HG03135 (cell line): ENCODE results near the gene STK38L.

Experiments
- ATAC-seq: cut with Tn5 transposase; IDR thresholded peaks from one replicate; pipeline ENCODE4 v1.9.1; 2021; ENCODE audit warnings: mild to moderate bottlenecking, moderate library complexity; ENCODE audit not compliant: unreplicated experiment

The STK38L gene

DNA sequence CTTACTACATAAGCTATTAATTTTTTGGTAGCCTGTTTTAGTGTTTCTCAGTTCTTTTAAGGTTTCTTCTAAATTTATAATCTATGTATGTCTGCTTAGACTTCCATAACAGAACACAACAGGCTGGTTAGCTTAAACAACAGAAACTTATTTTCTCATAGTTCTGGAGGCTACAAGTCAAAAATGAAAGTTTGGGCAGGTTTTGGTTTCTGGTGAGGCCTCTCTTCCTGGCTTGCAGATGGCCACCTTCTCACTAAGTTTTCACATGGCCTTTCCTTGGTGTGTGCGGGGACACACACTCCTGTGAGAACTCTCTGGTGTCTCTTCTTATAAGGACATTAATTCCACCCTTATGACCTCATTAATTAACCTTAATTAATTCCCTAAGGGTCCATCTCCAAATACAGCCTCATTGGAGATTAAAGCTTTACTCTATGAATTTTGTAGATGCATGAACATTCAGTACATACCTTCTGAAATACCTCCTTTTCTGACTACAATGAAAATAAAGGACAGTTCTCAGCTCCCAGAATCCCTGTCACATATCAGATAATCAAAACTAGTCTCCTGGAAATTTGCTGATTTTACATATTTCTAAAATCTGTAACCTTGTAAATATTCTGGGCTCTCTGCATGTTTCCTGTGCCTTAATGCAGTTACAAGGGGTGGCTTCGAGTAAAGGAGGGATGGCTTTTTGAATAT is 65.4 kb downstream of the STK38L start:
- ATAC-seq: no peak

DNA sequence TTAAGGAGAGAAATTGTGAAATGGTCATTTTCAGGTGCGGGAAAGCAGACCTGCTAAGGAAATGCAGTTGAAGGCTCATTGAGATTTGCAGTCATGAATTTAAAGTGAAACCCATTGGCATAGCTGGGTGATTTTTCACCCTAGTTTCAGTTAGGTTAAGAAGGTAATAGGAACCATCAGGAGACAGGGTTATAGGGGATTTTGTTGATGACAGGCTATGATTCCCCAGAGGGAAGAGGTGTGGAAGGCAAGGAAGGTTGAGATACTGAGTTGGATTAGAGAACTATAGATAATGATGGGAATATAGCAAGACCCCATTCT is 65.9 kb downstream of the STK38L start:
- ATAC-seq: no peak

DNA sequence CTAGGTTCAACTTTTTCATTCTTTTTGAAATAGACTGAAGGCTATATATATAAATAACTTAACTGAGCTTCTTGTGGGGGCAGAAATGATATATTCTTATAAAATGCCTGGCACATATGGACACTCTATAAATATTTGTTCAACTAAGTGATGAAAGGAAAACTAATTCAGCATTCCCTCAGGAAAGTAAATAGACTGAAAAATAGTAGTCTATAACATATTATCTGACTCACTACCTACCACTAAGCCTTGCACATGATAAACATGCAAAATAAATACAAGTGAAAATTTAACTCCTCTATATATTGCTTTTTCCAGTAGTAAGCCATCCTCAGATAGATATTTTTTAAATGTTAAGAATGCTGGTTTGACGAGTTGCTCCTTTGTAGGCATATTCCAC is 72.9 kb downstream of the STK38L start:
- ATAC-seq: no peak

DNA sequence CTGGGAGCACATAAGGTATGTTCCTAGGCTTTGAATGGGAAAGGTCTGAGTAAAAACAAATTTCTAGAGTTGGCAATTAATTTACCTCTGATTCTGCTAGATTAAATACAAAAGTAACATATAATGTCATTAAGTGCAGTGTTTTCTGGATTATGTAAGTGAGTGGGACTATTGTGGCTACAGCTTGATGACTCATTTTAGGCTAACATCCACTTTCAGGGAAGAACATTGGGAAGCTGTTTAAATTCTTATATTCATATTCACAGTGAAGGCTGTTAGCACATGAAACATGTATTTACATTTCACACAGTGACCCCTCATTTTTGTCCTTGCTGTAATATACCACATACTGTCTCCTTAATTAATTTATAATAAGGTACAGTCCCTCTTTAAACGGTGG is 75.3 kb downstream of the STK38L start:
- no peak for ATAC-seq

DNA sequence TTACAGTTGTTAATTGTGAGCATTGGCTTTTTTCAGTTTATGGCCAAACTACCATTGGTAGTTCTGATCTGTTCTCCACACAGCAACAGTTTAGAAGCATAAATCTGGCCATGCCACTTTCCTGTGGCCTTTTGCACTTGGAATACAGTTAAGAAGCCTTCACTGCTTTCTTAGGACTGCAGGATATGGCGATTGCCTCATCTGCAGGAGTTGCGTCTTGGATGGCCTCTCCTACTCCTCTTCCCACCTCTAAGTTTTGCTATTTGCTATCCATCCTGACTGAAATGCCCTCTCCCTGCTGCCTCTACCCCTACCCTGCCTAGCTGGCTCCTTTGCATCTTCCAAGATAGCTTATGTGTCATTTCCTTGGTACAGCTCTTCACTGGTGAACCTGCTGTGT is 75.8 kb downstream of the STK38L start:
- no peak for ATAC-seq

DNA sequence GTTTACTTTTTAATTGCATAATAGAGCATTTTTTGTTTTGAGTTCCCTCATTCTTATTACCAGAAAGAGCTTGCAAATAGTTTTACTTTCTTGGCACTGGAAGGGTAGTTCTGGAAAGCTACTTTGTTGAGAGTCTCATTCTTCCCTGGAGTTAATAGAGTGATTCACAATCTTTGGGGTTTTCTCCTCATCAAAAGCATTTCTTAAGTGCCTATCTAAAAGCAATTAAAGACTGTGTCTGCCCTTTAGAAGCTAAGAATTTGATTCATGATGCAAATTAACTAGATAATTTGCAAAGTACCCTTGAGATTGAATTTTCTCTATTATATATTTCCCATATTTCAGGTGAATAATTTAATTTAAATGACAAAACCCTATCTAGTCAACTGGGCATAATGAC is 80.4 kb downstream of the STK38L start:
- ATAC-seq: no peak

DNA sequence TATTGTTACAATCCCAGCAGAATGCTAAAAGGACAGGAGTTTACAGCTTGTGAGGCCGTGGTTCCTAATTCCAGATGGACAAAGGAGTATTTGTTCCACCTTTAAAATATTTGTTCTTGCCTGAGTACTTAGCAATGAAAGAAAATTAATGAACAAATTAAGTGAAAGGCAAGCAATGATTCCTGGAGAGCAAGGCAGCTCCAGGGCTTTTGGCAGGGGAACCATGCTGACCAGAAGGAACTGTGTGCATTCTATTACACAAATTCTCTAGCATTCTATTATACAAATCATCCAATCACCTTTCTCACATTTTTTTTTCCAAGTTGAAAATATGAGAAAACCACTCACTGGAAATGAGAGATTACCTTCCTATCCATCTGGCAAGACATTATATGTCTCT is 86.8 kb downstream of the STK38L start:
- ATAC-seq: no peak

DNA sequence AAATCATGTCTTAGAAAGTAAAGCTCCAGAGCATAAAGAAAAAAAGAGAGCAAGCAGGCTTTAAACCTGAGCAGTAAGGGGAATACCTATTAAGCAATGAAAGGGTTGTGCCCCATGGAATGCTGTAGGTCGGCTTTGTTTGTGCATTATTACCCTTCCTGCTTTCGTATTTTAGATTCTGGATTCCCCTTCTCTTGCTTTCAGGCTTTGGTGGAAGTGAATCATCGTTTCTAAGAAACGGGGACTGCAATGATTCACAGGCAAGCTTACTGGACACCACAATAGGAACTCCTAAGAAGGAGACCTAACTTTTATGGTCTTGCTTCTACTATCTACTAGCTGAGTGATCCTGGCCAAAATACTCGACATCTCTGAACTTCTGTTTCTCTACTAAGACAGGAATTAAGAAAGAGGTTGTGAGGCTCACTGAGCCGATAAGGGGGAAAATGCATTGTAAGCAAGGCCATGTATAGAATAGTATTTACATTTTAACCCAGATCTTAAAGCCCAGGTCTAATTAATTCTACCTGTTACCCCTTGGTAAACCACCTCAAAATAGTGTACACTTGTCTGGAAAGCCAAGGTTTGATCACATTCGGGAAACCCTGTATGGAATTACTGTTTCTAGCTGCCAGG is 87.3 kb downstream of the STK38L start:
- ATAC-seq: peak; percentile 30

DNA sequence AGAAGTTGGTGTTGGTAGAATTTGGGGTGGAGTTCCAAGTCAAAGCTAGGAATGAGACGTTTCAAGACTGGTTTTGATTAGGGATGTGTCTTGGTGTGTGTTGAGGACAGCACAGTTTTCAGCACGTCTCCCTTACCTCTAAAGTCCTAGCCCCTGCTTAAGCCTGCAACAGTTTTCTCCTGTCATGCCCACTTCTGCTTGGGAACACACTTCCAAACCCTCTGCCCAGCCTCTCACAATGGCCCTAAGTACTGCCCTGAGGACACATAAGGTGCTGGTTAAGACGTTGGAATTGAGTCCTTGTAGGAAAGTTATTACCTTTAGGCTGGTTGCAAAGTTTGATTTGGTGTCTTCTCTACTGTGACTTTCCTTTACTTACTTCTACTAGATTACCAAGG is 87.8 kb downstream of the STK38L start:
- no peak for ATAC-seq

DNA sequence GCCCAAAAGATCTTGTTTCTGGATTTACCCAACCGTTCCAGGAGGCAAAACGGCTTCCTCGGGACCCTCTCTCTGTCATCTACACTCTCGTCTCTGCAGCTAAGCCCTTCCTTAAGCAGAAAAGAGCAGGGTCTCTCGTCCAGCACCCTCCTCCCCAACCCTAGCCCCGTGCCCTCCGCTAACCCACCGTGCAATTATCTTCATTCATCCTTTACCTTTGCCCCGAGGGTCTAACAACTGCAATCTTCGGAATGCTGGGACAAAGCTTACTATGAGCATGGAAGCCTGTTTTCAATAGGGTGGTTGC is 88.3 kb downstream of the STK38L start:
- peak; percentile 0 for ATAC-seq

DNA sequence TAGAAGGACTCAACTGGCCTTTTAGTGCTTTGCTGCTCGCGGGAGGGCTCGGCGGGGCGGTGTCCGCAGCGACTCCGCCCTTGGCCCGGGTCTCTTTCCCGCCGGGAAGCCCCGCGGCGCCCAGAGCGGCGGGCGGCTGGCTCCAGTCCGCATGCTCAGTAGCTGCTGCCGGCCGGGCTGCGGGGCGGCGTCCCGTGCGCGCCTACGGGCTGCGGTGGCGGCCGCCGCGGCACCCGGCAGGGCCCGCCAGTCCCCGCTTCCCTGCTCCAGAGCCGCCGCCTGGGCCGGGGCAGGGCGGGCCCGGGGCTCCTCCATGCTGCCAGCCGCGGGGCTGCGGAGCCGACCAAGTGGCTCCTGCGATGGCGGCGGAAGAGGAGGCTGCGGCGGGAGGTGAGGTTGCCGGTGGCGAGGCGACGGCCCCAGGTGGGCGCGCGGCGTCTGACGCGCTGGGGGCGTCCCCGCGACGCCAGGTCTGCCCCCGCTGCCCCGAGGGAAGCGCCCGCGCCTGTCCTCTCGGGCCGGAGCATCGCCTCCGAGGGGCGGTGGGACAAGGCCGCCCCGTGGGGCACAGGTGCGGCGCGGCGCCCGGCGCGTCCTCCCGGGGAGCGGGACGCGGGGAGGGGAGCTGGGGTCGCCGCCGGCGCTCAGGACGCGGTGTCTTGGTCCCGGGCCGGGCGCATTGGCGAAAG is 88.8 kb downstream of the STK38L start, which contains the start of gene BMAL2:
BMAL2 (plus strand) TSS at position 123 of the 689 bp plus-strand sequence; CDS start at position 360, 237 bp downstream.
- ATAC-seq: peak; percentile 40

DNA sequence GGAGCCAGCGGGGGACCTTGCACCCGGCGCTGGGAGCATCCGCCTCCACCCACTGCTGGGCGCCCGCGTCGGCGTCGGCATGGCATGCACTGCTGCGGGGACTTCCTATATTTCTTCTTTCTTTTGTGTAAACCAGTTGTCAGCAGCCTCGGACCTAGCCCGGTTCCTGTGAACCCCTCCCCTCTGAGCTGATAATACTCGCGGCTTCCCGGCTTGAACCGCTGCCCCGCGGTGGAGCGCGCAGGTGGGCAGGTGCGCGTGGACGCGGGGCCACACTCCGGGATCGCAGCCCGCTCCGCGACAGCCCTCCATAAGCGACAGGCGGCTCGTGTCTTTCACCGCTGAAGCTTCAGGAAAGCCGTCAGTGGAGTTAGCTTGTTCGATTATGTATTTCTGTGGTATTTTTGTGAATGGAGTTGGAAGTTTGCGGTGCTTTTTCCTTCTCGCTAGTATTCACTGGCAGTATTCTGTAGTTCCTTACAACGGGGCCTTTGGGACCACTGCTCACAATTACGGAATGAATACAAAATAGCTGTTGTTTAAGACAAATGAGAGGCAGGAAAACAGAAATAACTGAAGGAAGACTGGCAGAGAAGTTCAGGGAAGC is 89.4 kb downstream of the STK38L start:
- ATAC-seq: peak; percentile 21

DNA sequence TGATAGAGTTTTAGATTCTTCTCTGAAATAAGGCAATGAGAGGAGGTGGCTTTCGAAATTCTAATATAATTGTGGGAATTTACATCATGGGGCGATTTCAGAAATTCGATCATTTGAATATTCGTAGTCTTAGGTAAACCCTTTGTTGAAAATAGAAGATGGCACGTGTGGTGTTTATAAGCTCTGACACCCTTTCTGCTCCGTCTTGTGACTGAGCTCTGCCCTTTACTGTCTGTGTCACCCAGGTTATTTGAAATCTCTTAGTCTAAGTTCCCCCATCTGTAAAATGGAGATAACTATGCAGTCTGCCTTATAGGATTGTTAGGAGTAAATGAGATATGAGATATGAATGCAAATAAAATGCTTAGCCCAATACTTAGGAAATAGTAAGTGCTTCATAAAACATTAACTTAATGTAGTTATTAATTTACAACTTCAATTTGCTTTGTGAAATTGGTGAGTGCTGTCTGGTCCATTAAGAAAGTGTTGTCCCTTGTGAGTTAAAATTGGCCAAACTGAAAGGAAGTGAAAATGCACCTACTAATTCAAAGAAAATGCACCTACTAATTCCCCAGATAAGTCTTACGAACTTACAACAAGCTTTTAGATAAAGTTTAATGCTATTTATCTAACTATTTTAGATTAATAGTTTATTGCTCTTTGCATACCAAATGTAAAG is 90.1 kb downstream of the STK38L start:
- ATAC-seq: no peak

DNA sequence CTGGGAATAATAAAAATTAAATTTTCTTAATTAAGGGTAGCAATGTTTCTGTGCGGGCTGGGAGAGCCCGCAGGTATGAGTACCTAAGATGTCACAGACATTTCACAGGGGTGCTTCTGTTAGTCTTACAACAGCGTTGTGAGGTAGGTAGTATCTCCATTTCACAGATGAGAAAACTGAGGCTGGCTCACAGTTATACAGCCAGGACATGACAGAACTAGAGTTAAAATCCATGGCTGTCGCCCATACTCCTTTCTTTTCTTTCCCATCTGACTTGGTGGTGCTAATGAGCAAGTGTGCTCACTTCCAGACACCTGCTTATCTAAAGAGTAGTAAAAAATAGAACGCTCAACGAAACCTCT is 90.6 kb downstream of the STK38L start:
- no peak for ATAC-seq

DNA sequence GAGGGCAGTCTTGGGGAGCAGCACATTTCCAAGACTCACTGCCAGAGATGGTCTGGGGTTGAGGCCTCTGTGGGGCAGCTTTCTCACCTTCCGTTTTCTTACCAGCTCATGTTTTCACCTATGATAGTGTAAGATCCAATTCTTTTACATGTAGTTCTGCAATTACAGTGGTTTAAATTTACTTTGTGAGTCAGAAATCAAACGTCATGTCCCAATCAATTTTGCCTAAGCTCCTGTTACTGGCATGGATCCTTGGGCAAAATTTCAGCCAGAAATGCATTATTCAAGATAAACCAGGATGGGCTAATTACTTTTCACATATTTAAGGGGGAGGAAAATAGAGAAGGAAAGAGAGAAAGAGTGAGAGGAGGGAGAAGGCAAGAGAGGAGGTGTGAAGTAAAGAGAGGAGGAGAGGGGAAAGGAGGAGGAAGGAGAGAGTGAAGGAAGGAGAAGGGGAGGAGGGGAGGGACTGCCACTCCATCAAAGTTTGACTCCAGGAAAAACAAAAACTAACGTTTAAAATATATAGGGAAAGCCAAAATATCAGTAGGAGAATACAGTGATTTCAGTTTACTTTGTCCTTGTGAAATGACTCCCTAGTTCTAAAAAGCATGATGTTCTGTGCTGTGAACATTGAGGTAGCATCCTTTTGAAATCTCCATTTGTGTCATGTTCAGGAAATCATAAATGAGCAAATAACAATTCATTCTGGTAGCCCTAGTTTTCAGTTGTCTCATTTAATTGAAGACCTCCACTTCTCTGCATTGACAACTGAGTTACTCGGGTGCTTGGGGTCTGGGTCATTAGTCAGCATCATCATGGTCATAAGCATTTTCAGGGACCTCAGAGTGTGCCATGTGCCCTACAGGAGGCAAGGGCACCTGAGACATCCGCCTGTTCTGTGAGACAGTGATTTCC is 91.5 kb downstream of the STK38L start:
- ATAC-seq: no peak

DNA sequence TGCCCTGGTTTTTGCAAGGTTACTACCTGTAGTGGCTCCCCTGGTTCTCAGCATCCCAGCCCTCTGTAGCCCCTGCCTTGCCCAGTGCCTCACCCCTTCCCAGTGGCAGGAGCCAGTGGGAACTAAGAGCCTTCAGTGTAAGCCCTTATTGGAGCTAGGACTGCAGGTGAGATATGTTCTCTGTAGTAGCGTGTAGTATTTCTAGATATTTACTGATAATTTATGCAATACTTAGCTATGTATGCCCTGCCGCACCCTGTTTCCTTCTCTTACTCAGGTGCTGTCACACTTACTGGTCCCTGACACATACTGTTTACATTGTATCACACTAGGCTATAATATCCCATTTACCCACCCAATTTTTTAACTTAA is 92.2 kb downstream of the STK38L start:
- ATAC-seq: no peak

DNA sequence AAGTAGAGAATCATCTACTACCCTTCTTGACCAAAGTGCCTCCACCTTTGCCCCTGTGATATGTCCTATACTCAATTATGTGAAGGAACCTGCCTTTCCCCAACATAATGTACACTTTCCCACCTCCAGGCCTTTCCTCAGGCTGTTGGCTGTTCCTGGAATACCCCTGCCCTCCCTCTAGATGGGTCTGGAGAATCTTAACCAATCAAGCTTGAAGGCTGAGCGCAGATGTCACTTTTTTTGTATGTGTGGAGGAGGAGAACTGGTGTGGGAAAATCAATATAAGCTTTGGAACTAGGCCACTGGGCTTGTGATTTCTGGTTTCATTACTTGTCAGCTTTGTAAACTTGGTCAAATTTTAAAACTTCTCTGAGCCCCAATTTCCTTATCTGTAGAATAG is 93.3 kb downstream of the STK38L start:
- no peak for ATAC-seq

DNA sequence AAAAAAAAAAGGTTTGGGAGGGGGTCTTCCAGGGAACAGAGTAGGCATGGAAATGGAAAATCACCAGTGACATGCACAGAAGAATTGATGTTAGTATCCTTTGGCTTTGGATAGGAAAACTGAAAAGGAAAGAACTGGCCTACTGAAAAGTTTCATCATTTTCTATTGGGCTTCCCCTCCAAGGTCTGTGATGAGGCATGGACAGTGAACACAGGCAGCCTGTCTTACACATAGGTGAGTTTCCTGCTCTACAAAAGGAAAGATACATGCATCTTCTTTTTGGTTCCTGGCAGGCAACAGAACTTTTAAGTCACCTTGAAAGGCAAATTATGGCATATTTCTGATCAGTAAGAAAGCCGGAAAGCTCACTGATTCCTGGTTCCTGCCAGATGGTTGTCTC is 94.4 kb downstream of the STK38L start:
- ATAC-seq: no peak

DNA sequence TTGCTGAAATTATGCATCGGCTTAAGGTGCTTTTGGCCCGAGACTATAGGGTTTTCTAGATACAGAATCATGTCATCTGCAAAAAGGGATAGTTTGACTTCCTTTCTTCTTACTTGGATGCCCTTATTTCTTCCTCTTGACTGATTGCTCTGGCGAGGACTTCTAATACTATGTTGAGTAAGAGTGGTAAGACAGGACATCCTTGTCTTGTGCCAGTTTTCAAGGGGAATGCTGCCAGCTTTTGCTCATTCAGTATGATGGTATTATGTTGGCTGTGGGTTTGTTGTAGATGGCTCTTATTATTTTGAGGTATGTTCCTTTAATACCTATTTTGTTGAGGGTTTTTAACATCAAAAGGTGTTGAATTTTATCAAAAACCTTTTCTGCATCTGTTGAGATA is 96.9 kb downstream of the STK38L start:
- ATAC-seq: no peak

DNA sequence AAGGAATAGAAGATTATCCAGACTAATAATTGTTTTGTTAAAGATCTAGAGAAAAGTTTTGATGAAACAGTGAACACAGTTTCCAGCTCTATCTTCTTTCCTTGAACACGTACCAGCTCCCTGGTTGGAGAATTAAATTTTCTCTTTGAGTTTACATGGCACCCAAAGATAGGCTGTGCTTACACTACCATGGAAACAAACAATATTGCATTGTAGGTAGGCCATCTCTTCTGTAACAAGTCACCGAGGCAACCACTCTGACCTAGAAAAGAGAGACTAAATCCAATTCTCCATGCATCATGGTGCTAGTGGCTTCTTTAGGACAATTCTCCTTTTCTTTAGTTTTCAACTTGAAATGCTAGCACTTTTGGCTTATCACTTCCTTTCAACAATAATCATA is 98.5 kb downstream of the STK38L start:
- no peak for ATAC-seq
